Neural cell (in vitro differentiated cells): Measurements from ENCODE around the gene NR4A2. TPM values are rescaled to one million over a fixed set of nuclear protein-coding genes. Genes with fewer than 3 reads are reported as not detected.

Source experiments
- polyA plus RNA-seq: library from polyadenylated mRNA; depleted of rRNA; stranded (reverse); fragments of >200 nt; gene quantifications from 2 replicates; pipeline ENCODE4 v1.2.3, GENCODE V29; 2014

The NR4A2 gene
- polyA plus RNA-seq, 1 donor from 2014 or later: 0.48 TPM

Other genes starting within 250 kb of the NR4A2 start
- 1.9 and 3.5 TPM in 2 replicates for gene GPD2, start 103.7 kb upstream of the NR4A2 start, polyA plus RNA-seq